DND-41 (cell line): ENCODE data around the gene LEMD1.

ENCODE experiments used
- EZH2 ChIP-seq: IDR thresholded peaks from 3 replicates; pipeline ENCODE4 v1.6.1; 2012; ENCODE audit warnings: borderline replicate concordance, low read depth, mild to moderate bottlenecking, moderate library complexity, low read length, inconsistent platforms; ENCODE audit not compliant: severe bottlenecking
- TF ChIP-seq, protein P1 (sequence below): IDR thresholded peaks from 2 replicates; pipeline ENCODE4 v1.5.1; 2012; ENCODE audit warnings: borderline replicate concordance, low read length, moderate library complexity, mild to moderate bottlenecking; ENCODE audit not compliant: poor library complexity, severe bottlenecking; ENCODE audit errors: extremely low read depth

DNA sequence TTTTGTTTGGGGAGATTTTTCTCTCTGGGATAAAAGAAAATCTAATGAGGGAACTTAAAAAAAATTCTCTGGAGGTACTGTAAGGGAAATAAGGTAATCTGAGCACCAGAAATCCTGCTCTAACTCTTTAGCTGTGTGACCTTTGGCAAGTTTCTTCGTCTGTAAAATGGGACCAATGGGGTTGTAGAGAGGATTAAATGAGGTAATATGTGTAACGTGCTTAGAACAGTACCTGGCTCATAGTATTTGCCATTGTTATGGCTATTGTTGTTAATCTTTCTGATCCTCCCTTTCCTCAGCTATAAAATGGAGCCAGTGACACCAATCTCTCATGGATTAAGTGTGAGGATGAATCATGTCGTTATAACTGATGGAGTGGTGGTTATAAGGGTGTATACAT, 64.3 kb downstream of the LEMD1 start:
- TF ChIP-seq, protein P1, sequence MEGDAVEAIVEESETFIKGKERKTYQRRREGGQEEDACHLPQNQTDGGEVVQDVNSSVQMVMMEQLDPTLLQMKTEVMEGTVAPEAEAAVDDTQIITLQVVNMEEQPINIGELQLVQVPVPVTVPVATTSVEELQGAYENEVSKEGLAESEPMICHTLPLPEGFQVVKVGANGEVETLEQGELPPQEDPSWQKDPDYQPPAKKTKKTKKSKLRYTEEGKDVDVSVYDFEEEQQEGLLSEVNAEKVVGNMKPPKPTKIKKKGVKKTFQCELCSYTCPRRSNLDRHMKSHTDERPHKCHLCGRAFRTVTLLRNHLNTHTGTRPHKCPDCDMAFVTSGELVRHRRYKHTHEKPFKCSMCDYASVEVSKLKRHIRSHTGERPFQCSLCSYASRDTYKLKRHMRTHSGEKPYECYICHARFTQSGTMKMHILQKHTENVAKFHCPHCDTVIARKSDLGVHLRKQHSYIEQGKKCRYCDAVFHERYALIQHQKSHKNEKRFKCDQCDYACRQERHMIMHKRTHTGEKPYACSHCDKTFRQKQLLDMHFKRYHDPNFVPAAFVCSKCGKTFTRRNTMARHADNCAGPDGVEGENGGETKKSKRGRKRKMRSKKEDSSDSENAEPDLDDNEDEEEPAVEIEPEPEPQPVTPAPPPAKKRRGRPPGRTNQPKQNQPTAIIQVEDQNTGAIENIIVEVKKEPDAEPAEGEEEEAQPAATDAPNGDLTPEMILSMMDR: no peak
- no peak for TF ChIP-seq EZH2
